GM20431 (cell line): ENCODE measurements around the gene CAVIN3.
"Not testable (repeated sequence)": the region's sequence is repeated elsewhere in the genome, so short reads cannot be mapped to it uniquely, and the experiment has no call there.

Source experiments
- in situ Hi-C: fragments of 300-500 bp; cut with MseI, MboI; formaldehyde crosslinking; loops from one replicate; pipeline ENCODE4 v1.15.0; 2020; ENCODE audit warnings: low sequenced_read_pairs; ENCODE audit not compliant: unreplicated experiment

CAVIN3 gene

DNA sequence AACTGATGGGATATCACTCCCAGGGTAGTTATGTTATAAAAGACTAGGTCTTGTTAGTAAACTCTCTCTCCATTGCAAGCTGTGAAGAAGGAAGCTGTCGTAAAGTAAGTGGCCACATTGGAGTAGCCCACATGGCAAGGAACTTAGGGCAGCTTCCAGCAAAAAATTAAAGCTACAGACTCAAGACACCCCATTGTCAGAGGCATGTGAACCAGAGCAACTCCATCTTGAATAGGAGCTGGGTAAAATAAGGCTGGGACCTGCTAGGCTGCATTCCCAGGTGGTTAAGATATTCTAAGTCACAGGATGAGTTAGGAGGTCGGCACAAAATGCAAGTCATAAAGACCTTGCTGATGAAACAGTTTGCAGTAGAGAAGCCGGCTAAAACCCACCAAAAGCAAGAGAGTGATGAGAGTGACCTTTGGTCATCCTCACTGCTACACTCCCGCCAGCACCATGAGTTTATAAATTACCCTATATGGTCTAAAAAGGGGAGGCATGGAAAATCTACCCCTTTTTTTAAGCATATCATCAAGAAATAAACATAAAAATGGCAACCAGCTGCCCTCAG is 36.8 kb downstream of the CAVIN3 start:
- in situ Hi-C loops = no loop called here

DNA sequence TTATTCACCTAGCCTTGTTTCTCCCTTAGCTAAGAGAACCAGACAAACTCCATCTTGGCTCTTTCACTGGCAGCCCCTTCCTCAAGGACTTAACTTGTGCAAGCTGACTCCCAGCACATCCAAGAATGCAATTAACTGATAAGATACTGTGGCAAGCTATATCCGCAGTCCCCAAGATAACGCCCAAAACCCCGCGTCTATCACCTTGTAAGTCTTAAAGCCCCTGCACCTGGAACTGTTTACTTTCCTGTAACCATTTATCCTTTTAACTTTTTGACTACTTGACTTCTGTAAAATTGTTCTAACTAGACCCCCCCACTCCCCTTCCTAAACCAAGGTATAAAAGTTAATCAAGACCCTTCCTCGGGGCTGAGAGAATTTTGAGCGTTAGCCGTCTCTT is 39.5 kb downstream of the CAVIN3 start:
- in situ Hi-C loops = not testable (repeated sequence)

DNA sequence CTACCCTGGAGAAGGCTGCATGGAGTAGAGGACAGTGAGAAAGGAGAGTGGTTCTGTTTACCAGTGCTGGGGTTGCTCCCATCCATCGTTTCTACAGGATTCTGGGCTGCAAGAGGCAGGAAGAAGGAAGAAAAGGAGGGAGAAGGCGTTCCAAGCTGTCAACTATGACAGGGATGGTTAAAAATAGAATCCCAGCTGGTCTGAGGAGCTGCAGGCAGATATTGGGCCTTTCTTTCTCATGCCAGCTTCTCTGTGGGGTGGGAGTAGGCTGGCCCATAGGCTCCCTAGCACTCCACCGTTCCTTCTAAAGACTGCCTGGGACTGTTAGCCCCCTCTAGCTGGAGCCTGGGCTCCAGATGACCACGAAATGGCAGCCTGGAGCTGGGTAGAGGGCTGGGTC is 47.1 kb downstream of the CAVIN3 start:
- in situ Hi-C loops = no loop called here

DNA sequence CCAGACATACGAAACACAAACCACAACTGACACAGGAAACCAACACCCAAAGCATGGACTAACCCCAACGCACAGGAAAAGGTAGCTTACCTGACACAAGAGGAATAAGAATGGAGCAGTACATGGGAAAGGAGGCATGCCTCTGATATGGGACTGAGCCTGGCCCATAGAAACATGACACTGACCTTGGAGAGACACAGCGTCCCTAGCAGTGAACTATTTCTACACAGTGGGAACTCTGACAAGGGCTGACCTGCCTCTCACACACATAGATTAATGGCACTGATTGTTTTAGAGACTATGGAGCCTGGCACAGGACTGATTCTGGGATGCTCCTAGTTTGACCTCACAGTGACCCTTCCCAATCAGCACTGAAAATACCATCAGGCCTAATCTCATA is 48.7 kb downstream of the CAVIN3 start:
- in situ Hi-C loops = no loop called here

DNA sequence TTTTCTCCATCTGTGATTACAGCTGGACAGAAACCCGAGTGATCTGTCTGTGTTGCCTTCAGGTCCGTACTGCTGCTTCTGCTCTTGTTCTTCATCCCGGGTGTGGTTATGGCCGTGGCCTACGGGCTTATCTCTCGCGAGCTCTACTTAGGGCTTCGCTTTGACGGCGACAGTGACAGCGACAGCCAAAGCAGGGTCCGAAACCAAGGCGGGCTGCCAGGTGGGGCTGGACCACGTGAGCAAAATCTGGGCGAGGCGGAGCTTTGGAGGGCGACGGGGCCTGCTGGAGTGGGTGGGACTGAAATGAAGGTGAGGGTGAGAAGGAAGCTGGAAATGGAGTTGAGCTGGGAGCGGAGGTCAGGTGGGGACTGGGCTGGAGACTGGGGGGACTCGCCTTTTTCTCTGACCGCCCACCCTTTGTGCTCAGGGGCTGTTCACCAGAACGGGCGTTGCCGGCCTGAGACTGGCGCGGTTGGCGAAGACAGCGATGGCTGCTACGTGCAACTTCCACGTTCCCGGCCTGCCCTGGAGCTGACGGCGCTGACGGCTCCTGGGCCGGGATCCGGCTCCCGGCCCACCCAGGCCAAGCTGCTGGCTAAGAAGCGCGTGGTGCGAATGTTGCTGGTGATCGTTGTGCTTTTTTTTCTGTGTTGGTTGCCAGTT is 49.6 kb downstream of the CAVIN3 start:
- in situ Hi-C loops = no loop called here

DNA sequence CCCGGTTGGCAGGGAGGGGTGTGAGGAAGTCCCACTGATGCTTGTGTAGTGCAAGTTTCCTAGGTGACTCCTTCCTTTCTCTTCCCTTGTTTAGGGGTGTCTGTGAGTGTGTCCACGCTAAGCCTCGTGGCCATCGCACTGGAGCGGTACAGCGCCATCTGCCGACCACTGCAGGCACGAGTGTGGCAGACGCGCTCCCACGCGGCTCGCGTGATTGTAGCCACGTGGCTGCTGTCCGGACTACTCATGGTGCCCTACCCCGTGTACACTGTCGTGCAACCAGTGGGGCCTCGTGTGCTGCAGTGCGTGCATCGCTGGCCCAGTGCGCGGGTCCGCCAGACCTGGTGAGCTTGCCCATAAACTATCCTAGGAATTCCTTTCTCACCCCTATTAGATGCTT is 50.3 kb downstream of the CAVIN3 start:
- in situ Hi-C loops = no loop called here
